ENCODE results near the gene KCNIP1. TPM values are rescaled to one million over a fixed set of nuclear protein-coding genes. Genes with fewer than 3 reads are reported as not detected.

KCNIP1 gene
- polyA plus RNA-seq, 1 of the 3 experiments (the other 2 are of a cell fraction) = 1.3 TPM

- H3K4me3 ChIP-seq (ENCODE audit: low read depth in 2 of 2, low read length in 1 of 2) = no peak overlapping the region
- H4K20me1 ChIP-seq (ENCODE audit: insufficient read depth) = no peaks in the 10 kb centered on the region
- CTCF ChIA-PET = interaction anchor here (2.1 to 15.7 kb wide), 2 partner anchors 10 to 36 kb away, joined by 10 to 511 read pairs; no protein-coding TSS in a partner anchor
- no peak overlapping the region for H3K27ac ChIP-seq (ENCODE audit: low read depth in 2 of 2, low read length in 1 of 2)
- H3K9me3 ChIP-seq = no peaks in the 10 kb centered on the region
- no peak for DNase-seq
- no peaks in the 10 kb centered on the region for H3K79me2 ChIP-seq (ENCODE audit: insufficient read depth)
- no peak overlapping the region for H2AFZ ChIP-seq (ENCODE audit: low read depth)
- H3K4me2 ChIP-seq = no peak overlapping the region
- no peaks in the 10 kb centered on the region for H3K9me2 ChIP-seq
- no peaks in the 10 kb centered on the region for H3K36me3 ChIP-seq (replicated peaks in 1 of 2; ENCODE audit: control insufficient read depth in 1 of 2, insufficient read depth in 2 of 2, low read length in 1 of 2)
- H3K9ac ChIP-seq = no peak overlapping the region
- WGBS (ENCODE audit: low lambda C conversion rate) = 21% methylated on average over 1 of the region's 1 CpG
- H3F3A ChIP-seq (replicated peaks; ENCODE audit: insufficient read depth) = no peaks in the 10 kb centered on the region
- peaks cover 0 to 29% of the 10 kb centered on the region in 2 experiments; a peak in 1 of 4 replicates for H3K4me1 ChIP-seq (ENCODE audit: control insufficient read depth in 1 of 2, insufficient read depth in 2 of 2, low read depth in 1 of 2, low read length in 1 of 2)
- POLR2A ChIA-PET = no interaction called here
- TF ChIP-seq MAX (IDR thresholded peaks at IDR 0.05; ENCODE audit: low read depth) (no peak), GABPA (IDR thresholded peaks at IDR 0.05; ENCODE audit: low read depth) (no peak), IRF3 (IDR thresholded peaks at IDR 0.05; ENCODE audit: low read depth, low read length) (no peak), TEAD4 (IDR thresholded peaks at IDR 0.05; ENCODE audit: borderline replicate concordance, insufficient read depth) (no peak), TAF1 (IDR thresholded peaks at IDR 0.05; ENCODE audit: borderline replicate concordance, low read depth, low read length) (no peak), FOXJ3 (CRISPR knock-in tag; IDR thresholded peaks at IDR 0.05) (no peak), FOSL2 (IDR thresholded peaks at IDR 0.05; ENCODE audit: borderline replicate concordance, low read depth) (no peak), TCF12 (IDR thresholded peaks at IDR 0.05) (no peak), RCOR1 (IDR thresholded peaks at IDR 0.05; ENCODE audit: low read length) (no peak), PBX3 (IDR thresholded peaks at IDR 0.05) (no peak), USF1 (IDR thresholded peaks at IDR 0.05; ENCODE audit: borderline replicate concordance, low read depth) (no peak), EP300 (IDR thresholded peaks at IDR 0.05; ENCODE audit: borderline replicate concordance in 1 of 2, low read depth in 1 of 2, low read length in 1 of 2) (no peak), SMC3 (IDR thresholded peaks at IDR 0.05; ENCODE audit: low read depth, low read length) (no peak), RFX5 (IDR thresholded peaks at IDR 0.05; ENCODE audit: low read length) (no peak), POLR2AphosphoS5 (IDR thresholded peaks at IDR 0.05; ENCODE audit: low read depth, low read length) (no peak), FOXM1 (IDR thresholded peaks at IDR 0.05; ENCODE audit: low read depth) (no peak), CHD2 (IDR thresholded peaks at IDR 0.05; ENCODE audit: low read length, partially characterized antibody) (no peak), USF2 (IDR thresholded peaks at IDR 0.05; ENCODE audit: borderline replicate concordance, low read depth, low read length) (no peak)
- H3K27me3 ChIP-seq (ENCODE audit: insufficient read depth) = no peaks in the 10 kb centered on the region; the same call in 1 of the 2 replicates
Measured at GRCh38 chr5:170781946-170782345, 278.1 kb downstream of the KCNIP1 start.

All from SK-N-SH (cell line).